Measurements from ENCODE around the gene HAAO.

The HAAO gene

DNA sequence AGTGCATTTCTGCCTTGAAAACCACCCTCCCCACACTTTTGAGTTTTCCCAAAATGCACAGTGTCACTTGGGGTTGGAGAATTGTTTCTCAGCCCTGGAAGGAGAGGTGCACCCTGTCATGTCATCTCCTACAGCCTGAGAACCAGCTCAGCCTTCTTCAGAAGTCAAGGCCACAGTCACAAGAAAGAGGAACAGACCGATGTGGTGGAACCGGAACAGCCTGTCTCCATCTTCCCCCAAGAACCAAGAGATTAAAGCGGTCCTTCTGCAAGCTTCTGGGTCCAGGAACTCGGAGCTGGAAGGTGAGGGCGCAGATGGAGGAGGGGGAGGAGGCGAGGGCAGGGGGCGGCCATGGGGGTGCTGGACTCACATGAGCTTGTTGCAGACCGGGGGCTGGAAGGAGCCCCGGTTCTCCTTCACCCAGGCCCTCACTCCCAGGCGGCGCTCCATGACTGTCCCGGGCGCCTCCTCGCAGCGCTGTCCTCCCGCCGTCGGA lies 248 bp downstream of the HAAO start:
- no peak for DNase-seq

DNA sequence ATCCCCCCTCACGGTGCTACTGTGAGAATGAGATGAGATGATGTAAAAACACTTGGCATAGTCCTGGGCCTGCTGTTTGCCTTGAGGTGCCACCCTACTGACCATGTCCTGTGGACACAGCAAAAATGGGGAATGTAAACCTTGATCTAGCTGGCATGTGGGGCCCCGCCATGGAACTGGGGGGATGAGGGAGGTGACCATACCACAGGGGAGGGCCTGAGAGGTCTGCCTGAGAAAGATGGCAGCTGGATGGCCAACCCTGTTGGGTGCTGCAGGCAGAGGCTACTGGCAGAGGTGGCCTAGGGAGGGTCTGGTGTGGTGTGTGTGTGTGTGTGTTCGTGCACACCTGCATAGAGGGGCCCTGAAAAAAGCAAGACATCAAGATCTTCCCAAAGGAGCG lies 777 bp downstream of the HAAO start:
- no peak for DNase-seq

DNA sequence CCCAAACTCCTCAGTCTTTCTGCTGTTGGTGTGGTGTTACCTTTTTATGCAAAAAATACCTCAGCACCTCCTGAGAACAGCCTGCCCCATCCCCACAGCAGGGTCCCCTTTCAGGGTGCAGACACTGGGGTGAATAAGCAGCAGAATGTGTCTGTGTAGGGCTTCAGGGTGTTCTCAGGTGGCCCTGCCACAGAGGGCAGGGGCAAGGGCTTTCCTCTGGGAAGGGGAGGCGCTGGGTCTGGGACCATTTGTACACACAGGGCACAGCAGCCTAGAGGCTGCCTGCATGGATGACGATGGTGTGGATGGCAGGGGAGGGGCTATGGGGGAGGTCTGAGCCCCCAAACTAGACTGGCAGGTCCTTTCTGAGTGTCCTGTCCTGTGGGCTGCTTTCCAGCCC lies 2.6 kb downstream of the HAAO start:
- no peak for DNase-seq

DNA sequence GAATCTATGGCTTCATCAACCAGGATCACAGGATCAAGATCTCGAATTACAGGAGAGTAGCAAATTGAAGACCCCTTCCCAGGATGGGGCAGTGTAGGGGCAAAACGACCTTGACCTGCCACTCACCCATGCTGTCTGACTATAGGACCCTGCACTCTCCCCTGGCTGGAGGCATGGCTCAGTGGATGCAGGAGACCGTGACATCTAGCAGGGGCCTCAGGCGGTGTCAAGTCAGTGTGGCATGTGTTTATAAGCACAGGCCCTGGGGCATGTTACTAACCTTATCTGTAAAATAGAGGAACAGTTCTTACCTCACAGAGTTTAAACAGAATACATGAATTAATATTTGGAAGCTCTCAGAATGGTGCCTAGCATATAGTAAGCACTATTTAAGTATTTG lies 3.5 kb downstream of the HAAO start:
- no peak for DNase-seq

DNA sequence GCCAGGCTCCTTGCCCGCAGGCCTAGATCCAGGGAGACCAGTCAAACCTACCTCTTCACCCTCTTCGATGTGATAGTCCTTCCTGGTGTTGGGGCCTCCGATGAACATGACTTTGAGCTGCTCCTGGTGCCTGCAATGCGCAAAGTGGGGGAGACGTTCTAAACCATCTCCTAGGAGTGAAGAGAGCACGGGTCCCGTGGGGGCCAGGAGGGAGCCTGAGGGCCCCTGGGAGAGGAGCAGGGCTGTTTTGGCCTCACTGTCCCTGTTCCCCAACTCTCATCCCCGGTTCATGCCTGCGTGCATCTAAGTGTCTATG lies 3.9 kb downstream of the HAAO start:
- no peak for DNase-seq

DNA sequence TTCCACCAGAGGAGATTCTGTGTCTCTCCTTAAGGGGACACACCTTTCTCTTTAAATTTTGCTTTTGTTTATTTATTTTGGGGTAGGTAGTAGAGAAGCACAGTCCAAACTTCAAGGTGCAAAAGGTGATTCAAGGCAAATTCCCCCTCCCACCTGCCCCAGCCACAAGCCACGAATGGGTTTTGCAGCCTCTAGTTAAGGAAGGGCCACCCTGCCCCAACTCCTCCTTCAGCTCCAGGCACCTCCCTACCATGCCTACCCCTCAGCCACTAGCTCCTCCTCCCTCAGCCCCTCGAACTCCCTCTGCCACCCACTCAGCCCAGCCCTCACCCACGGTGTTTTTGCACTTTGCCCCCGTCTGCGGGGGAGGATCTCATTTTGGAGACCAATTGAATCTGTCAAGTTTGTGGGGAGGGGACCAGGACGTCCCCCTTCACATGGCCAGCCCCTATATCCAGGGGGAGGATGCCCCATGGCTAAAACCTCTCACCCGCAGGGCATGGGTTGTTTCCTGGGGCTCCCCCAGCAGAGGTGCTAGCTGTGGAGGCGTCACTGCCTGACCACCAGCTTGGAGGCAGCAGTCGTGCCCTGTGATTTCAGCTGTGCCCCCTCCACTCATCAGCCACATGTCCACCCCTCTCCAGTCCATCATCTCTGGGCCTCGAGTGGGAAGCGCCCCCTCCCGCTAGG lies 4.5 kb downstream of the HAAO start:
- DNase-seq = no peak

DNA sequence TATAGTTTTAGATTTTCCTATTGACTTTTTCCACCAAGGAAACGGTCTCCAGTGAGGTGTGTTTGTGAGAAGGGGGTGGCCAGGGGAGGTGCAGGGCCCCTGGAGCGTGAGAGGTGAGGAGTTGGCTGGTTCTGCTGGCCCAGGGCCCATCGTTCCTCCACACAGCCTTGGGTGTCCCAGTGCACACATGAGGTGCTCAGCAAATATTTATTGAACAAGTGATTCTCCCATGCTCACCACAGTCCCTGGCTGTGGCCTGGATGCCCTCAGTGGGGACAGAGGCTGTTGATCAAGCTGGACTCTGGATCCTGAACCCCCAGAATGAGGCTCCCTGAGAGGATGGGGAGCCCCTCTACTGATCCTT lies 5.0 kb downstream of the HAAO start:
- DNase-seq = no peak

DNA sequence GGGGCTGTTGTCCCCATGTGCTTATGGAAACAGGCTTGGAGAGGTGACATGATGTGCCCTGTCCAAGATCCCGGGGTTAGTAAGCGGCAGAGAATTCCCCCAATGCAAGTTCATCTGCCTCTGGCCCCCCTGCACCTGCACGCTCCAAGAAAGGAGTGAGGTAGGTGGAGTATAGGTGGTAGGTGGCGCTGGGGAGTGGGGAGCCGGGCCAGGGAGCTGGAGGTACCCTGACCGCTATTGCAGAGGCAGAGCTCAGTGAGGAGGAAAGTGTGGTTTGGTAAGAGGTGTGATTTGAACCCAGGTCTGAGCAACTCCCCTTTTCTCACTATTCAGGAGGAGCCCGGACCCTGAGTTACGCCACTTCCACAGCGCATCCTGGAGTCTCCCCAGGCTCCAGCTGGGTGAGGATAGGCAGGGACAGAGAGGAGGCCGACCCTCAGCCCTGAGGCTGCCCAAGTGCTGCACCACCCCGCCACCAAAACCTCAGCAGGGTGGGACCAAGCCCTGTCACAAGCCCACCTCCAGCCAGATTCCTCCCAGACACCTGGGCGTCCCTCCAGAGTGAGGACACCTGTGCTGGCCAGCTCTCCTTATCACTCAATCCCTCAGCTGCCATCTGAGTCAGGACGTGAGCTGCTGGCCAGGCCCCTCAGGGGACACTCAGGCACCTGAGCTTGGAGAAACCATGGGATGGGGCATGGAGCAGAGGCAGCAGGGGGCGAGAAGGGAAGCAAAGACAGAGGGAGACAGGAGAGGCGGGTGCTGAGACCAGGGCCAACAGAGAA lies 5.6 kb downstream of the HAAO start:
- DNase-seq = no peak

DNA sequence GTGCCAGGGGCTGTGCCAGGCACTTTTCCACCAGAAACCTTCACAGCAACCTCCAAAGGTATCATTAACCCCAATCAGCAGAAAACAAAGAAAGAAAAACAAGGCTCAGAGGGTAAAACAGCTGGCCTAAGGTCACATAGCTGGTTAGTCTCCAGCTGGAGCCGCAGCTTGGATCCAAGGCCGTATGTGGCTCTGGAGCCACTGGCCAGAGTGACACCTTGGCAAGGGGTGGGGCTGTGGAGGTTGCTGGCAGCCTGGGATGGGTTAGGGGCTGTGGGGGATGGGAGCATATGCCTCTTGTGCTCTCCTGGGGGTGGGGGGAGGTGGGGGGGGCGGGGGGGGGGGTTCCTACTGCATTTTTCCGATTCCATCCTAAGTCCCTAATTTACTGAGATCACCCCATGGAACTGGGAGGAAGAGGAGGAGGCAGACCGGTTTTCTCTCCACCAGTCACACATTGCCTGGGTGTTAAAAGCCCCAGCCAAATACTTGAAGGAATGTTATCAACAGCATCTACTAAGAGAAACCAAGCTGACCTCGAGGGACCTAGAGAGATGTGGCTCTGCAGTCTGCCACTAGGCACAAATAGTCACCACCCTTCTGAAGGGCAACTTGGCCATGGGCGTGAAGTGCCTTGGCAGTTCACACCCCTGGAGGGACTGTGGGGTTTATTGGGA lies 8.0 kb downstream of the HAAO start:
- DNase-seq = no peak

DNA sequence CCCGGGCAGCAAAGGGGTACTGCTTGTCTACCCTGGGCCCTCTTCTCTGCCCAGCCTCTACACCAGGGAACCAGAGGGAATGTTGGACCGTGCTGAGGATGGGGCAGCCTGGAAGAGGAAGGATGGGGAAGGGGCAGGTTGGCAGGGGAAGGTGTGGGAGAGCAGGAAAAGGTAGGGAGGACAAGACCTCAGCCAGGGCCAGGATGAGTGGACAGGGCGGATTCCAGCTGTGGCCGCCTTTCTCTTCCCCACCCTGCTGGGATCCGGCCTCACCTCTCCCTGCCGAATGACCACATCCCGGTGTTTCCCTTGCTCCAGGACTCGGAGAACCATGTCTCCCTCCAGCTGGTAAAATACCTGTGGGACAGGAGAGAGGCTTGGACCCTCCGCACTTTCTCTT lies 8.9 kb downstream of the HAAO start:
- no peak for DNase-seq

DNA sequence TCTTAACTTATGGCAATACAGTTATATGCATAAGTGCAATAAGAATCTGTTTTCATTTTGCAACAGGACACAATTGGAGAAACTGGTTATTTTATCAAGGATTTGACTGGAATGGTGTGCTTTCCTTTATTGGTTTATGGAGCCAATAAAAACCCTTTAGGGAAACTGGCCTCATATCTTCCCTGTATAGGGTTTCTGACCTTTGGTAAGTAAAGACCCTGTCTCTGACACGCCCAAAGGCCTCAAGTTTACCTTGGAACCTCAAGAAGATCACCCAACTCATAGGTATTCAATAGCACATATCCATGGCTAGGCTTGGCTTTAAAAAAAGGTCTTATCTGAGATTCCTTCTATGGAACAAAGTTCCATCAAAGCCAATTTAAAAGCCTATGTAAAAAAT lies 11.2 kb downstream of the HAAO start:
- no peak for DNase-seq

DNA sequence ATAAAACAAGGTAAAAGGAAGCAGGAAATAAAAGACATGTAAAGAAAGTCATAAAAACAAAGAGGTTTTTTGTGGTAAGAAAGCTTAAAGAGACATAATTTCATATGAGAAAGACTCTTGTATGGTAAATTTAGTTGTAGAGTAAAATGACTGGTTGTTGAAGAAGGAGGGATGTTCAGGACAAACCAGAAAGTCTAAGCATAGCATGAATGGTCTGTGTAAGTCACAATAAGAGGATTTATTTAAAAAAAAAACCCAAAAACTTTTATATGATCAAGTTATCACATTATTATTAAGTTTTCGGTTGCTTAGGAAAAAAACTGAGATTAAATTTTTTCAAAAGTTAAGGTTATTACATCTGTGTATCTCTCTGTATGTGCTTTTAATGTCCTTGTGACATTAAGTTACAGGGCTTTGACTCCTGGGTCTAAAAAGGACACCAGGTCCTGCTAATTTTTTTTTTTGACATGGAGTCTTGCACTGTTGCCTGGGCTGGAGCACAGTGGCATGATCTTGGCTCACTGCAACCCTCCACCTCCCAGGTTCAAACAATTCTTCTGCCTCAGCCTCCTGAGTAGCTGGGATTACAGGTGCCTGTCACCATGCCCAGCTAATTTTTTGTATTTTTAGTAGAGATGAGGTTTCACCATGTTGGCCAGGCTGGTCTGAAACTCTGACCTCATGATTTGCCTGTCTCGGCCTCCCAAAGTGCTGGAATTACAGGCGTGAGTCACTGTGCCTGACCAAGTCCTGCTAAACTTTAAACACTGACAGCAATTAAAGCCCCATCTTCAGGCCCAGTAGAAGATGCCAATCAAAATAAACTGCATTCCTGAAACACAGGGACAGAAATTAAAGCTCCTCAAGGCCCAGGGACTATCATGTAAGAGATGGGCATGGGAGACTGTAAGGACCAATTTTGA lies 14.2 kb downstream of the HAAO start:
- DNase-seq = no peak

DNA sequence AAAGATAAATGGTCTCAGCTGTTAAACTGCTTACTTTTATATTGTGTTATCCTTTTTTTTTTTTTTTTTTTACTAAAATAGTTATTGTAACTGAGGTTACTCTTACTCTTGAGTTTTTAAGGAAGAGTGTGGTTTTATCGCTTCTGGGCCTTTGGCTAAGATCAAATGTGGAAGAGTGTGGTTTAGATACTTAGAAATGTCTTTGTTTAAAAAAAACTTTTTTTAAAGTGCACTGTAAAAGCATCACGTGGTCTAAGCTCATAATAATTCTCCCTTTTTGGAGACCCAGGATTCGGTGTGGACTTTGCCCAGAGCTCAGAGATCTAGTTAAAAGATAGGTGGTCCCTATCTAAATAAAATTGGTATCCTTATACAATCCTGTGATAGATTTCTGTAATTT lies 16.6 kb downstream of the HAAO start:
- no peak for DNase-seq

DNA sequence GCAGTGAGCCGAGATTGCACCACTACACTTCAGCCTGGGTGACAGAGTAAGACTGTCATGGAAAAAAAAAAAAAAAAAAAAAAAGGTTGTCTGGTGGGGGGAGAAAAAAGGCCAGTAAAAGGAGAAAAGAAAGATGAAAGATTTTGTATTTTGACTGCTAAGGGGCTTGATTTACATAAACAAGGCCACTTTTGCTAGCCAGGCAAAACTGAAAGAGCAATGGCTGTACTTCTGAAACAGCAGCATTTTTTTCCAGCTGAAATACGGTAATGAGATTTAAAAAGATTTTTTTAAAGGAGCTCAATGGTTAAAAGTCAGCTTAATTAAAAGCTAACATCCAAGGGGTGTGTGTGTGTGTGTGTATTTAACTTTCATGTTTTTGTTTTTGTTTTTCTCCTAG lies 17.2 kb downstream of the HAAO start:
- no peak for DNase-seq

DNA sequence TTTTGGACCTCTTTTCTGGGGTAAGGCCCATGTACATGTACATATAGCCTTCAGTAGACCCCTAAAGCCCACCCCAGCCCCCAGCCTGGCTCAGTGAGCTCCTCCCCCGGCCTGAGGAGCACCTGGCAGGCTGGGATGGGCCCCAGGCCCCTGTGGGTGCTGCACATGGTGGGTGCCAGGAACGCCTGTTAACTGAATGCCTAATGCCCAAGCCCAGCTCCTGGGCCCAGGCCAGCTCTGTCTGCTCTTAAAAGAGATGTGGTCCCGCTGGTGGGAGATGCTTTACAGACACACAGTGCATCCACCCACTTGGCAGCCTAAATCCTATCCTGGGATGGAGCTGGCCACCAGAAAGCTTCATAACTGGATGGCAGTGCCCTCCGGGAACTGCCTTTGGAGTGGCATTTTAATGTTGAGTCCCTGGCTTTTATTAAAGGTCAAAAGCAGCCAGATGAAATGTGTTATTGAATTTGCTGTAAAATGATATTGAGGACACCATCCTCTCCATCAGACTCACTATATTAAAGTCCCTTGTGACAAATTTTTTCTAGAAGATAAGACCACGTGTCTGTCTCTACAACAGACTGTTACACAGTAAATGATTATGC lies 20.7 kb downstream of the HAAO start:
- no peak for DNase-seq

DNA sequence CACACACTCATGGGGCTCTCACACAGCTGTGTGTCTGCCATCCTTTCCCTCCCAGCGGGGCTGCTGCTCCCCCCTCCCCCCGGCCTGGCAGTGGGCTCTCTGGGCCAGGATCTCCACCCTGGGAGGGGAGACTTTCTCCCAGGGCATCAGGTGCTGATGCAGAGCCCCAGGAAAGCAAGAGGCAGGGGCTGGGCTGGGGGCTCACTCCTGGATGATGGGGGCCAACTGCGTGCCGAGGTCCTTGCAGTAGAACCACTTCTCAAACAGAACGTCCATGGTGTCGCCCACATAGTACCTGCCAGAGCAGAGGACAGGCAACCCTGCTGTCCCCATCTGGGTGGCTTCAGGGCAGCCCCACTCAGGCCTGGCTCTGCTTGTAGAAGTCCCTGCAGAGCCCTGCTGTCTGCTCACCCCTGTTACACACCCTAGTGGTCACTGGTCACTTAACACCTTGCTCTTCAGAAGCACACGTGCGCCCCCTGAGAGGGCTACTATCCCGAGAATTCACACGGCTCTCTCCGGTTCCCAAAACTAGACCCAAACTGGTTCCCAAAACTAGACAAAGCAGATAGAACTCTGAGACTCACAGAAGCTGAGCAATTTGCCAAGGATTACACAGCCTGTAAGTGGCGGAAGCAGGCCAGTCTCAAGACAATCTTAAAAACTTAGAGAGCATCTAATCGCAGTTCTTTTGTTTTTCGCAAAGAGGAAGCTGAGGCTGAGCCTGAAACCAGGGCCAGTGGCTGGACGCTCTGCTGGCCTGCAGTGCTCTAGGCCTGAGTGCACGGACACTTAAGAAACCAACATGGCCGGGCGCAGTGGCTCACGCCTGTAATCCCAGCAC lies 21.9 kb downstream of the HAAO start:
- peak; percentile 22 to 65 for DNase-seq

DNA sequence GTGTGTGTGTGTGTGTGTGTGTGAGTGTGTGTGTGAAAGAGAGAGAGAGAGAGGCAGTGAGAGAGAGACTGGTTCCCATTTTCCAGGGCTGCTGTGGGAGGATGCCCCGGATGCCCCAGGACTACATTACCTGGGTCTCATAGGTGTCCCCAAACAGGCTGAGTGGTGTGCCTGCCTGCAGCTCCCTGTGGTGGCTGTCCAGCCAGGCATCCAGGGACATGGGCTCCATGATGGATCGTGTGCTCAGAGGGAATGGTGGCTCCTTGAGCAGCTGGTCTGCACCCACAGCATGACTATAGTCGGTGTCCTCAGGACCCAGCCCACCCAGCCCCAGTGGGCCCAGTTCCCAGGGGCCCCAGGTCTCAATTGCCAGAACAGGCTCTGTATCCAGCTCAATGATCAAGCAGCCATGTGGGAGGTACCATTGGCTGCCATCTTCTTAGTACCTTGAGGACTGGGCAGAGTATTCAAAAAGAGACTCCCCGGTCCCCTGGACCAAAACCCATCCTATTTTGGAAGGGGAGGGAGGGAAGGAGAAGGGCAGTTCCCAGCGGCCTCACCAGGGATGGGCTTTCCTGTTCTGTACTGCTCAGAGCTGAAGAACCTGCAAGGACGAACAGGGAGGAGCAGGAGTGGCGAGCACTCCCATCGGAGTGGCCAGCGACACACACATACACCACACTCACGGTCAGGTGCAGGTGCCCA lies 22.6 kb downstream of the HAAO start:
- DNase-seq = no peak

DNA sequence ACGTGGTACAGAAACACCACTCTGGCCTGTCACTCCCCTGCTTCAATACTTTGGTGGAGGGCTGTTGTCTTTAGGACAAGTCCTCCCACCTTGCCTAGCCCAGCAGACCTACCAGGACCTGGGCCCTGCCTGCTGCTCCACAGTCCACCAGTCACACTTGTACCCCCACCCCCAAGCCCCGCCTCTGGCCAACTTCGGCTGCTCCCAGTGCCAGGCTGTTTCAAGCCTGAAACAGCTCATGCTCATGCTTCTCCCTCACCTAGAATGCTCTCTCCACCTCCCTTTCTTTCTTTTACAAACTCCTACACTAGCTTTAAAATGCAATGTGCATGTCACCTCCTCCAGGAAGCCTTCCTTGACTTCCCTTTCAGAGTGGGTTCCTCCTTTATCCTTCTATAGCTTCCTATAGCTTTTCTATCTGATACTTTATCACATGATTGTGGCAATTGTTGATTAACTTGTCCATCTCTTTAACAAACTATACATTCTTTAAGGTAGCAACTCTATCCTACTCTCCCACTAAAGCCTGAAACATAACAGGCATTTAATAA lies 23.6 kb downstream of the HAAO start:
- DNase-seq = no peak

DNA sequence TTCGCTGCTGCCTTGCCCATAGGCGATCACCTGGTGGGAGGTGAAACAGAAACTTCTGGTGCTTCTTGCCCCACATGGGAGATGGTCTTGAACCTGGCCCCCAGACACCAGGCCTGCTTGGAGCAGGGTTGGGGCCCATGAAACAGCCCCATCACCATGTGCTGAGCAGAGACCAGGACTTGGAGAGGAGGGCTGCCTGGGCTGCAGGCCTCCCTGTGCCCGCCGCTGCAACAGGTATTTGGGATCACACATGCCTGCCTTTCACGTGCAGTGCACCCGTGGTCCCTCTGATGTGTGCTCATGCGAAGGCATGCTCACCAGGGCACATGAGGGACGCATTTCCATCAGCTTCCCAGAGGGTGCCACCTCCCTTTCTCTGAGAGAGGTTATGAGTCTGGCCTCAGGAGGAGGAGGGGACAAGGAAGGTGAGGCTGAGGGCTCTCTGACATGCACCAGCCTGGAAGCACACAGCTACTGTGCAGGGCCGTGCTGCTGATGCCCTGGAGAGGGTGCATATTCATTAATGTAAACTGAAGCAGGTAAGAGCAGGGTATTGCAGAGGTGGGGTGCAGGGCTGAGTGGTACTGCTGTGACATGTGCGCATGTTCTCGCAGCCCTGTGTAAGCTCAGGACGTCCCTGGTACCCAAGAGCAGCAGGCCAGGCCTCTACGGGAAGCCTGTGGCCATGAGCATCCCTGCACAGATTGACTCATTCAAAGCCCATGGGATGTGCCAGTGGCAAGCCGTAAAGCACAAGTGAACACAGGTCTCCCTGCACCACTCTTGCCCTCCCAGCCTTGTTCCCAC lies 24.3 kb downstream of the HAAO start:
- no peak for DNase-seq

Data from SW 1271 (cell line).